BJ (cell line): ENCODE data around the gene GALNT3. TPM values are rescaled to one million over a fixed set of nuclear protein-coding genes. Genes with fewer than 3 reads are reported as not detected.

ENCODE experiments used
- CTCF ChIA-PET: fragments of 350-600 bp; formaldehyde crosslinking; extraction: SDS; loops from one replicate; lab custom pipeline; 2021; ENCODE audit warnings: antibody characterized with exemption, inconsistent platforms; lab: Yijun Ruan, JAX
- POLR2A ChIA-PET: fragments of 300-600 bp; sonication (Branson Sonifier 250); formaldehyde crosslinking; extraction: SDS; loops from one replicate; lab custom pipeline; 2021; ENCODE audit warnings: antibody characterized with exemption; lab: Charles Lee
- DNase-seq: peaks from one replicate; pipeline ENCODE4 v3.0.0-alpha.2; 2011; ENCODE audit warnings: low read depth
- H3K27me3 ChIP-seq: 2 replicates; pipeline ENCODE4 v1.6.0; 2011; ENCODE audit warnings: low read length; ENCODE audit not compliant: control insufficient read depth, insufficient read depth
- H3K36me3 ChIP-seq: 2 replicates; pipeline ENCODE4 v1.5.1; 2011; ENCODE audit warnings: low read length; ENCODE audit not compliant: control insufficient read depth, insufficient read depth
- H3K4me3 ChIP-seq: 2 replicates; pipeline ENCODE4 v1.5.1; 2011; ENCODE audit warnings: low read depth, mild to moderate bottlenecking, control low read depth, low read length
- polyA plus RNA-seq: library from polyadenylated mRNA; depleted of rRNA; stranded (reverse); fragments of >200 nt; gene quantifications from 2 replicates; pipeline ENCODE4 v1.2.3, GENCODE V29; 2011
- TF ChIP-seq, protein P1 (sequence below): IDR thresholded peaks from 2 replicates; pipeline ENCODE4 v1.5.1; 2011; ENCODE audit warnings: low read depth, mild to moderate bottlenecking, control low read depth, inconsistent platforms, low read length, moderate library complexity; ENCODE audit not compliant: insufficient read depth

The GALNT3 gene
- polyA plus RNA-seq, 1 experiment = 2.4 TPM

DNA sequence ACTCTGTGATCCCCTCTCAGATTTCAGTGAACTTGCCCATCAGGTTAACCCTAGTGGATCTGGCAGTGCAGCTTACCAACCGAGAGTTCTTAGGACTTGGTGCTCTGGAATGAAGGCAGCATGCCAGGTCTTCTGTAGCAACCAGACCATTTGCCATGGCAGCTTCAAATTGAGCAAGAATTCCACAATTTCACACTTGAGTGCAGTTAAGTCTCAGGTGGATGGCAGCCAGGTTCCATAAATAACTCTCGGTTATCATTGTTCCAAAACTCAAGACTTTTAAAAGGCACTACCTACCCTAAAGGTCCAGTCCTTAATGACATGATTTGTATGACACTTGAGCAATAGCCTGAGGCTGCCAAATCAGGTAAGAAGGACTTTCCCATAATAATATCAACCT lies 48.1 kb downstream of the GALNT3 start:
- H3K4me3 ChIP-seq = no peak overlapping the region
- DNase-seq = no peak
- ChIA-PET CTCF (no interaction called here), POLR2A (no interaction called here)
- H3K27me3 ChIP-seq = no peaks in the 10 kb centered on the region
- TF ChIP-seq, protein P1, sequence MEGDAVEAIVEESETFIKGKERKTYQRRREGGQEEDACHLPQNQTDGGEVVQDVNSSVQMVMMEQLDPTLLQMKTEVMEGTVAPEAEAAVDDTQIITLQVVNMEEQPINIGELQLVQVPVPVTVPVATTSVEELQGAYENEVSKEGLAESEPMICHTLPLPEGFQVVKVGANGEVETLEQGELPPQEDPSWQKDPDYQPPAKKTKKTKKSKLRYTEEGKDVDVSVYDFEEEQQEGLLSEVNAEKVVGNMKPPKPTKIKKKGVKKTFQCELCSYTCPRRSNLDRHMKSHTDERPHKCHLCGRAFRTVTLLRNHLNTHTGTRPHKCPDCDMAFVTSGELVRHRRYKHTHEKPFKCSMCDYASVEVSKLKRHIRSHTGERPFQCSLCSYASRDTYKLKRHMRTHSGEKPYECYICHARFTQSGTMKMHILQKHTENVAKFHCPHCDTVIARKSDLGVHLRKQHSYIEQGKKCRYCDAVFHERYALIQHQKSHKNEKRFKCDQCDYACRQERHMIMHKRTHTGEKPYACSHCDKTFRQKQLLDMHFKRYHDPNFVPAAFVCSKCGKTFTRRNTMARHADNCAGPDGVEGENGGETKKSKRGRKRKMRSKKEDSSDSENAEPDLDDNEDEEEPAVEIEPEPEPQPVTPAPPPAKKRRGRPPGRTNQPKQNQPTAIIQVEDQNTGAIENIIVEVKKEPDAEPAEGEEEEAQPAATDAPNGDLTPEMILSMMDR = no peak
- no peaks in the 10 kb centered on the region for H3K36me3 ChIP-seq

DNA sequence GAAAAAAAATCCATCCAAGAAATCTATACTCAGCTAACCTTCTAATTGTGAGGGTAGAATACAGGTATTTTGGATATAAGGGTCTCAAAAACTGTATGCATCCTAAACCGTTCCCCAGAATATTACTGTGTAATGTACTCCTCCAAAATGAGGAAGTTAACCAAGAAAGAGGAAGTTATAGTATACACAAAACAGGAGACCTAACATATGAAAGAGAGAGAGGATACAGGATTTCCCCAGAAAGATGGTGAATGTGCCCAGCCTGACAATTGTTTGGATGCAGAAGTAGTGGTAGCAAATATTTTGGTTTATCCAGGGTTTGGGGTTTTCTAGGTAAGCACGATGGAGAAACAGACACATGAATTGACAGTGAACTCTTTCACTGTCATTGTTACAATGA lies 50.6 kb downstream of the GALNT3 start:
- CTCF ChIA-PET = no interaction called here
- TF ChIP-seq, protein P1 = no peak
- no peaks in the 10 kb centered on the region for H3K27me3 ChIP-seq
- H3K36me3 ChIP-seq = no peaks in the 10 kb centered on the region
- POLR2A ChIA-PET = no interaction called here
- no peak for DNase-seq
- H3K4me3 ChIP-seq = no peak overlapping the region

DNA sequence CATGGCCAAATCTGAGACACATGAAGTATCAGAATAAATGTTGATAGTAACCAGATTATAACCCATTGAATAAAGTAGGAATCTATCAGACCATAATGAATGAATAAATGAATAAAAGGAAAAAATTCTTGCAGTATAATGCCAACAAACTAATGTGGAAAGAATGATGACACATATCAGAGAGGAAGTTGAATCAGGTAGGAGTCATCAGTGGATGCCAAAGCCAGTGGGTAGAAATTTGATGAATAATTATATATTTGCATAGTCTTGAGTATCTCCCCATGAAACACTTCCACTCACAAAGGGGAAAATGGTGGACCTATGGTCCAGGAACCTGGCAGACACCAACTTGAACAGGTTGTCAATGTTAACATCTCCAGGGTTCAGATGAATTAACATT lies 68.6 kb downstream of the GALNT3 start:
- POLR2A ChIA-PET = no interaction called here
- no peaks in the 10 kb centered on the region for H3K27me3 ChIP-seq
- CTCF ChIA-PET = no interaction called here
- TF ChIP-seq, protein P1 = no peak
- no peak overlapping the region for H3K4me3 ChIP-seq
- H3K36me3 ChIP-seq = no peaks in the 10 kb centered on the region
- peak; percentile 46 for DNase-seq

DNA sequence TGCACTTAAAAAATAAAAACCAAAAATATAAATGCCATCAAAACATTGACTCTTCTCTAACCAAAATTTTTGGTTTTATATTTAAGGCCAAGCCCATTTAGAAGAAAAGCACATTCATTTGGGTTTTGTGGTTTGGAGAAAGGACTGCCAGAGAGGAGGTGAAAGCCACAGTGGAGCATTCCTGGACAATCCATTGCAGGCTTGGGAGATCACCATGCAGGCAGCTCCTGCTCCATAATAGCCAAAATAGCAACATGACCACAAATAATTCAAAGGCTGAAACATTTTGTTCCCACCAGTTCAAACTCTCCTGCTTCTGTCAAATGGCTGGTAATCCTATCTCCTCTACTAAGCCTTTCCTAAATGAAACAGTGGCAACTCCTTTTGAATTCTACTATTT lies 73.5 kb downstream of the GALNT3 start:
- peak; percentile 88 for DNase-seq
- ChIA-PET CTCF (no interaction called here), POLR2A (interaction anchor here (0.5 kb wide), 1 partner anchor 630 kb away, joined by 7 read pairs; no protein-coding TSS in a partner anchor)
- TF ChIP-seq, protein P1 = no peak
- Histone ChIP-seq H3K36me3 (no peaks in the 10 kb centered on the region), H3K27me3 (no peaks in the 10 kb centered on the region), H3K4me3 (no peak overlapping the region)

DNA sequence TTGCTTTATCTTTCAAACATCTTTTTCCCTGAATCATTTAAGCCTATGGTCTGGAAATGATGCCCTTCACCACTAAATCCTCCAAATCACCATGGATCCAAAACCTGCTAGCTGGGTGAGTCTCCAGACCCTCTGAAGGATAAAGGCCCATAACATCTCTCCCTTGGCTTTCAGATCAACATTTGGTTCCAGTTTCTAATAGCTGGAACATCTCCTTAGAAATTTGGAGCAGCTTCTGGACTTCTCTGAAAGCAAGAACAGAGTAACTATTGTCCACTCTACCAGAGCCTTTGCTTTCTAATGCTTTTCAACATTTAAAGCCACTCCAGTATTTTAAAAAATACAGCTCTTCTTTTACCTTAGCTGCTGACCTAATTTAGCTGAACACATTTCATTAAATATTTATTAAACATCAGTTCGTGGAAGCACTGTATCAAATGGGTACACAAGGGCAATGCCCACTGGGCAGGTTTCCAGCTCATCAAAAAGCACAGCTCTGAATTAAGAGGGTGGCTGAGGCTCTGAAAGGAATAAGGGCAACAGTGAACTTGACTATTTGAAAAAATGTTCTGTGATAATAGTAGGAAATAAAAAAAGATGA lies 75.3 kb downstream of the GALNT3 start:
- CTCF ChIA-PET = interaction anchor here (1.2 kb wide), 1 partner anchor 60 kb away, joined by 3 read pairs; no protein-coding TSS in a partner anchor

More for the DNA sequence above, 75.3 kb downstream of the GALNT3 start:
- H3K4me3 ChIP-seq = no peak overlapping the region
- TF ChIP-seq, protein P1 = no peak
- H3K36me3 ChIP-seq = no peaks in the 10 kb centered on the region
- POLR2A ChIA-PET = no interaction called here
- H3K27me3 ChIP-seq = no peaks in the 10 kb centered on the region
- DNase-seq = no peak
